T-helper 1 cell treated with Interleukin-12 subunit alpha and Interleukin-12 subunit beta and Interleukin-4 antibody, amounts not matched to agents 30 μg/mL and 1 μg/mL, for 36 hours (primary cell): Measurements from ENCODE around the gene PCGF3.
A peak's percentile ranks its signal among the peaks of the same experiment; 100 is the strongest.
"Not testable (repeated sequence)": the region's sequence is repeated elsewhere in the genome, so short reads cannot be mapped to it uniquely, and the experiment has no call there.

Experiments used
- H3K27ac Mint-ChIP-seq: one replicate; pipeline ENCODE4 v1.8.0; 2021; ENCODE audit warnings: mild to moderate bottlenecking, mixed read lengths
- H3K27me3 Mint-ChIP-seq: one replicate; pipeline ENCODE4 v1.8.0; 2021; ENCODE audit warnings: low read depth, mixed read lengths
- H3K36me3 Mint-ChIP-seq: one replicate; pipeline ENCODE4 v1.8.0; 2021; ENCODE audit warnings: low read depth, mixed read lengths
- H3K4me1 Mint-ChIP-seq: one replicate; pipeline ENCODE4 v1.8.0; 2021; ENCODE audit warnings: low read depth, mixed read lengths
- H3K4me3 Mint-ChIP-seq: one replicate; pipeline ENCODE4 v1.8.0; 2021; ENCODE audit warnings: mild to moderate bottlenecking, moderate library complexity, mixed read lengths
- H3K9me3 Mint-ChIP-seq: one replicate; pipeline ENCODE4 v1.8.0; 2021; ENCODE audit warnings: mixed read lengths

The PCGF3 gene

GRCh38 chr4:791898-792625, 86.4 kb downstream of the PCGF3 start:
- Mint-ChIP-seq H3K36me3 (peaks cover 2% of the 10 kb centered on the region), H3K4me1 (peaks cover 22% of the 10 kb centered on the region), H3K9me3 (no peaks in the 10 kb centered on the region), H3K4me3 (peak overlapping the region; percentile 79), H3K27ac (peak overlapping the region; percentile 75), H3K27me3 (peaks cover 55% of the 10 kb centered on the region)

DNA sequence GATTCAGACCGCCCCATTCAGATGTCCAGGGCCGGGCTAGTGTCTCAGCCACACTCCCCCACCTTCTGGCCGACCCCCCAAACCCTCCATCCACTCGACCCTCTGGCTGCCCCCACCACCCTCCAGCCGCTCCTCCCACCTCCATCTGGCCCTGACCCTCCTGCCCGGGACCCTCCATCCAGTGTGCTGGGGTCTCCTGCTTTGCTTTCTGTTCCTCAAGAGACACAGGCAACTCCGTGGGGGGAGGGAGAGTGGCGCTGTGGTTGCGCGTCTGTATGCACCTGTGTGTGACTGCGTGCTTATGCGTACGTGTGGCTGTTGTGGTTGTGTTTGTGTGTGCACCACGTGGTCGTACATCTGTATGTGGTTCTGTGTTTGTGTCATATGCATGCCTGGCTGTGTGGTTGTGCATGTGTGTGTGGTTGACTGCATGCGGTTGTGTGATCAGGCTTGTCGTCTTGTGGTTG, 87.0 kb downstream of the PCGF3 start:
- H3K27ac Mint-ChIP-seq, result peak overlapping the region; percentile 75
- peaks cover 18% of the 10 kb centered on the region for H3K4me1 Mint-ChIP-seq
- H3K27me3 Mint-ChIP-seq, result peaks cover 51% of the 10 kb centered on the region
- H3K9me3 Mint-ChIP-seq, result no peaks in the 10 kb centered on the region
- peak overlapping the region; percentile 79 for H3K4me3 Mint-ChIP-seq
- H3K36me3 Mint-ChIP-seq, result peaks cover 2% of the 10 kb centered on the region

- Mint-ChIP-seq H3K4me1 (peaks cover 19% of the 10 kb centered on the region), H3K9me3 (no peaks in the 10 kb centered on the region), H3K36me3 (peaks cover 2% of the 10 kb centered on the region), H3K27me3 (peaks cover 48% of the 10 kb centered on the region), H3K4me3 (peak overlapping the region; percentile 79), H3K27ac (peak overlapping the region; percentile 75)
Measured at GRCh38 chr4:793093-793861, 87.6 kb downstream of the PCGF3 start.

- Mint-ChIP-seq H3K4me1 (peaks cover 26% of the 10 kb centered on the region), H3K27me3 (peaks cover 48% of the 10 kb centered on the region), H3K27ac (no peak overlapping the region), H3K9me3 (no peaks in the 10 kb centered on the region), H3K4me3 (no peak overlapping the region), H3K36me3 (peaks cover 2% of the 10 kb centered on the region)
Measured at GRCh38 chr4:793941-794621, 88.4 kb downstream of the PCGF3 start.

DNA sequence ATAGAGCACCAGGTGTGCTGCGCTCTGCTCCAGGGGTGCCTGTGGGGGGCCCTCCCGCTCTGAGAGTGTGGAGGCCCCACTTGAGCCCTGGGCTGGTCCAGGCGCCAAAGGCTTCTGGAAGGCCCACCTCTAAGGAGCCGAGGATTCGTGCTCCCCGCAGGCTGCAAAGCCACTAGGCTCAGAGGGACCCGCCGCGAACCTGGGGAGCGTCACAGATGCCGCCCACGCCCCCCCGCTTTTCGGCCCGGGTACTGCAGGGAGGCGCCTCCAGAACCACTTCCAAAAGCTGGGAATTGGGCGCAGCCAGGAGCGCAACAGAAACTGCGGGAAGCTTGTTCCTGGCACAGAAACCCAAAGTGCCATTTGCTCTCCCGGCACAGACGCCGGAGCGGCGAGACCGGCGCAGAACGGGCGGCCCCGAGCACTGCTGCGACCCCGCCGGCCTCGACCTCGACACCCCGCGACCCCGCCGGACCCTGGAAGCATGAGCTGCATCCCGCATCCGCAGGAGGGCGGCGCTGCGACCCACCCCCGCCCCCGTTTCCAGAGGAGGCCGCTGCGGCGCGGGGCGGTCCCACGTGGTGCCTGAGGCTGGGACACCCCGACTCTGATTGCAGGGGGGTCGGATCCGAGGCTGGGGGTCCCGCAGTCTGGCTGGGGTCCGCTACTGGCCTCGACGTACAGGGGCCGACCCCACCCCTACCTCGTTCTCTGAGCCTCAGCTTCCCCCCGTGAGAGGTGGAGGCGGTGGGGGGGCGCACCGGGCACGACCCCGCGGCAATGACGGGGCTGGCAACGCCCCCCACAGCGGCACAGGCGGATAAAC, 89.5 kb downstream of the PCGF3 start:
- peaks cover 48% of the 10 kb centered on the region for H3K27me3 Mint-ChIP-seq
- no peak overlapping the region for H3K27ac Mint-ChIP-seq
- peaks cover 34% of the 10 kb centered on the region for H3K4me1 Mint-ChIP-seq
- H3K36me3 Mint-ChIP-seq, result peaks cover 2% of the 10 kb centered on the region
- no peak overlapping the region for H3K4me3 Mint-ChIP-seq
- H3K9me3 Mint-ChIP-seq, result no peaks in the 10 kb centered on the region

- Mint-ChIP-seq H3K9me3 (no peaks in the 10 kb centered on the region), H3K27me3 (peaks cover 45% of the 10 kb centered on the region), H3K4me1 (peaks cover 35% of the 10 kb centered on the region), H3K27ac (no peak overlapping the region), H3K36me3 (peaks cover 2% of the 10 kb centered on the region), H3K4me3 (no peak overlapping the region)
Measured at GRCh38 chr4:795726-796119, 90.1 kb downstream of the PCGF3 start.

GRCh38 chr4:796206-796605, 90.6 kb downstream of the PCGF3 start:
- H3K27ac Mint-ChIP-seq, result no peak overlapping the region
- H3K4me3 Mint-ChIP-seq, result no peak overlapping the region
- H3K4me1 Mint-ChIP-seq, result peaks cover 33% of the 10 kb centered on the region
- H3K9me3 Mint-ChIP-seq, result no peaks in the 10 kb centered on the region
- H3K36me3 Mint-ChIP-seq, result peaks cover 2% of the 10 kb centered on the region
- H3K27me3 Mint-ChIP-seq, result peaks cover 43% of the 10 kb centered on the region

DNA sequence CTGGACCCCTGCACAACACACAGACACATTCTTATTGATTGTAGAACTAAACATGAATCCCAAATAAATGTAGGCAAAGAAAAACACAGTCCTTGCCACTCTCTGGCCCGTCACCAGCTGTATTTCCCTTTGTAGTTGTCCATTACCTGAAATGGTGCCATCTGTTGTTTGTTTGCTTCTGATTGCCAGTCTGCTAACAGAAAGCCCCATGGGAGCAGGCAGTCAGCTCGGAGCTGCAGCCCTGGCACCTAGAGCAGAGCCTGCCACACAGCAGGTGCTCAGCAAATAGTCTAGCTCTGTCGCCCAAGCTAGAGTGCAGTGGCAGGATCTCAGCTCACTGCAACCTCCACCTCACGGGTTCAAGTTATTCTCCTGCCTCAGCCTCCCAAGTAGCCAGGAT, 91.4 kb downstream of the PCGF3 start:
- H3K9me3 Mint-ChIP-seq, result peaks cover 7% of the 10 kb centered on the region
- no peak overlapping the region for H3K4me3 Mint-ChIP-seq
- H3K27ac Mint-ChIP-seq, result no peak overlapping the region
- peaks cover 2% of the 10 kb centered on the region for H3K36me3 Mint-ChIP-seq
- H3K27me3 Mint-ChIP-seq, result peaks cover 43% of the 10 kb centered on the region
- H3K4me1 Mint-ChIP-seq, result peaks cover 33% of the 10 kb centered on the region

- H3K27ac Mint-ChIP-seq, result no peak overlapping the region
- peaks cover 14% of the 10 kb centered on the region for H3K9me3 Mint-ChIP-seq
- H3K27me3 Mint-ChIP-seq, result peaks cover 18% of the 10 kb centered on the region
- H3K4me3 Mint-ChIP-seq, result no peak overlapping the region
- H3K36me3 Mint-ChIP-seq, result no peaks in the 10 kb centered on the region
- peaks cover 19% of the 10 kb centered on the region for H3K4me1 Mint-ChIP-seq
Measured at GRCh38 chr4:801436-802124, 95.9 kb downstream of the PCGF3 start.

GRCh38 chr4:803884-804283, 98.3 kb downstream of the PCGF3 start:
- no peaks in the 10 kb centered on the region for H3K36me3 Mint-ChIP-seq
- H3K4me3 Mint-ChIP-seq, result no peak overlapping the region
- peaks cover 14% of the 10 kb centered on the region for H3K9me3 Mint-ChIP-seq
- peaks cover 13% of the 10 kb centered on the region for H3K27me3 Mint-ChIP-seq
- no peak overlapping the region for H3K27ac Mint-ChIP-seq
- H3K4me1 Mint-ChIP-seq, result peaks cover 11% of the 10 kb centered on the region

DNA sequence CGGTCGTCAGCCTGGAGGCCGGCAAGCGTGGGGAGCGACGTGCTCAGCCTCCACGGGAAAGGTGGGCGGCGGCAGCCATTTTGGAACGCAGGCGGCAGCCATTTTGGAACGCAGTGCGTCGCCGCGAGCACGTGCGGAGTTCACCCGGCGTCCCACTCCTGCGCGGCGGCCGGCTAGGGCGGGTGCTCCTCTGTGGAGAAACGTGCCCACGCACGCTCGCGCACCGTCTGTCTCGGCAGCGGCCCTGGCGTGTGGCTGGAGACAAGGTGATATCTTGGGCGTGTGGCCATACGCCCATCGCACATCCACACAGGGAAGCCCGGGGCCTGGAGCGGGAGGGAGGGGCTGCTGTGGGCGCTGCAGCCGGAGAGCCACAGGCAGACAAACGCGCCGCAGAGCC, 99.2 kb downstream of the PCGF3 start:
- H3K27ac Mint-ChIP-seq, result no peak overlapping the region
- peaks cover 14% of the 10 kb centered on the region for H3K9me3 Mint-ChIP-seq
- no peaks in the 10 kb centered on the region for H3K36me3 Mint-ChIP-seq
- peaks cover 4% of the 10 kb centered on the region for H3K4me1 Mint-ChIP-seq
- H3K4me3 Mint-ChIP-seq, result no peak overlapping the region
- peaks cover 13% of the 10 kb centered on the region for H3K27me3 Mint-ChIP-seq

GRCh38 chr4:806979-807378, 101.3 kb downstream of the PCGF3 start:
- not testable (repeated sequence) for H3K27ac Mint-ChIP-seq, H3K9me3 Mint-ChIP-seq, H3K36me3 Mint-ChIP-seq, H3K4me1 Mint-ChIP-seq, H3K4me3 Mint-ChIP-seq
- H3K27me3 Mint-ChIP-seq, result peaks cover 20% of the 10 kb centered on the region

- Mint-ChIP-seq H3K27me3 (peaks cover 27% of the 10 kb centered on the region), H3K27ac (no peak overlapping the region), H3K9me3 (peaks cover 4% of the 10 kb centered on the region), H3K4me1 (no peaks in the 10 kb centered on the region), H3K4me3 (no peak overlapping the region), H3K36me3 (no peaks in the 10 kb centered on the region)
Measured at GRCh38 chr4:807792-808191, 102.2 kb downstream of the PCGF3 start.
